HG02642 (cell line): ENCODE results near the gene H2AZ2.
"Not testable (repeated sequence)": the region's sequence is repeated elsewhere in the genome, so short reads cannot be mapped to it uniquely, and the experiment has no call there.

Source experiments
- ATAC-seq: cut with Tn5 transposase; IDR thresholded peaks from one replicate; pipeline ENCODE4 v1.9.1; 2021; ENCODE audit warnings: mild to moderate bottlenecking; ENCODE audit not compliant: unreplicated experiment, poor library complexity

H2AZ2 gene

DNA sequence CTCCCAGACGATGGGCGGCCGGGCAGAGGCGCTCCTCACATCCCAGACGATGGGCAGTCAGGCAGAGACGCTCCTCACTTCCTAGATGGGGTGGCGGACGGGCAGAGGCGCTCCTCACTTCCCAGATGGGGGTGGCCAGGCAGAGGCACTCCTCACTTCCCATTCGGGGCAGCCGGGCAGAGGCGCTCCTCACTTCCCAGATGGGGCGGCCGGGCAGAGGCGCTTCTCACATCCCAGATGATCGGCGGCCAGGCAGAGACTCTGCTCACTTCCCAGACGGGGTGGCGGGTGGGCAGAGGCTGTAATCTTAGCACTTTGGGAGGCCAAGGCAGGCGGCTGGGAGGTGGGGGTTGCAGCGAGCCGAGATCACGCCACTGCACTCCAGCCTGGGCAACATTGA is 24.0 kb upstream of the H2AZ2 start:
- ATAC-seq, result not testable (repeated sequence)

DNA sequence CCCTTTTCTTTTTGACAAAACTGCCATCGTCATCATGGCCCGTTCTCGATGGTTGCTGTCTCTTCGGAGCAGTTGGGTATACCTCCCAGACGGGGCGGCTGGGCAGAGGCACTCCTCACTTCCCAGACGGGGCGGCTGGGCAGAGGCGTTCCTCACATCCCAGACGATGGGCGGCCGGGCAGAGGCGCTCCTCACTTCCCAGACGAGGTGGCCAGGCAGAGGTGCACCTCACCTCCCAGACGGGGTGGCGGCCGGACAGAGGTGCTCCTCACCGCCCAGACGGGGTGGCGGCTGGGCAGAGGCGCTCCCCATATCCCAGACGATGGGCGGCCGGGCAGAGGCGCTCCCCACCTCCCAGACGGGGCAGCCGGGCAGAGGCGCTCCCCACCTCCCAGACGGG is 22.9 kb upstream of the H2AZ2 start:
- not testable (repeated sequence) for ATAC-seq

DNA sequence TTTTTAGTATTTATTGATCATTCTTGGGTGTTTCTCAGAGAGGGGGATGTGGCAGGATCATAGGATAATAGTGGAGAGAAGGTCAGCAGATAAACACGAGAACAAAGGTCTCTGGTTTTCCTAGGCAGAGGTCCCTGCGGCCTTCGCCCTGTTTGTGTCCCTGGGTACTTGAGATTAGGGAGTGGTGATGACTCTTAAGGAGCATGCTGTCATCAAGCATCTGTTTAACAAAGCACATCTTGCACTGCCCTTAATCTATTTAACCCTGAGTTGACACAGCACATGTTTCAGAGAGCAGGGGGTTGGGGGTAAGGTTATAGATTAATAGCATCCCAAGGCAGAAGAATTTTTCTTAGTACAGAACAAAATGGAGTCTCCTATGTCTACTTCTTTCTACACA is 22.4 kb upstream of the H2AZ2 start:
- ATAC-seq, result not testable (repeated sequence)

DNA sequence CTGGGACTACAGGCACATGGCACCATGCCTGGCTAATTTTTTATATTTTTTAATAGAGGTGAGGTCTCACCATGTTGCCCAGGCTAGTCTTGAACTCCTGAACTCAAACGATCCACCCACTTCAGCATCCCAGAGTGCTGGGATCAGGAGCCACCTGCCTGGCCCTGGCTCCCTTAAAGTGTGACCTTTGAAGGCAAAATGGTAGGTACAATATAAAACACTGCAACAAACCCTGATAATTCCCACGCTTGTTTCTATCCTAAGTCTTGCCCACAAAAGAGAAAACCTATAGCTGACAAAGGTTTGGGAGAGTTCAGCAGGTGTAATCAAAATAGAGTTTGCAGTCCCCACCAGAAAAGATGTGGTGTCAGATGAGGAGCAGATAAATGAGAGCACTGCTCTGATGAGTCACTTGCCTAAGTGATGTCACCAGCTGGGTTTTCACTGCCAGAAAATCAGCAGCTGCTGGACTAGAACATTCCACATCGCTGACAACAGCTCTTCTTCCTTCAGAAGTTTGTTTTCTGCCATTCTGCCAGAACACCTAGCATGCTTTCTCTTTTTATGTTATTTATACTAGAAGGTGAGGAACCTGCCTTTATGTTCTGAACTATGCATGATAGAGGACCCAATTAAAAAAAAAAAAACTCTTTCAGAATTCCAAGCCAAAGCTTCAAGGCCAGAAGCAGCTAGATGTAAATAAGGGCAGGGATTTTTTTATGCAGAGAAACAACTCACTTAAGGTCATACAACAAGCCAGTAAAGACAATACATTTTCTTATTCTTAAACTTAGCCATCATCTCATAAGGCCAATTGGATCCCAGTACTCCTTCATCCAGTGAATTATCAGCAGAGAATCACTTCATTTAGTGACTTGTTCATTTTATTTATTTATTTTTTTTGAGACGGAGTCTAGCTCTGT is 19.4 kb upstream of the H2AZ2 start:
- ATAC-seq, result no peak

DNA sequence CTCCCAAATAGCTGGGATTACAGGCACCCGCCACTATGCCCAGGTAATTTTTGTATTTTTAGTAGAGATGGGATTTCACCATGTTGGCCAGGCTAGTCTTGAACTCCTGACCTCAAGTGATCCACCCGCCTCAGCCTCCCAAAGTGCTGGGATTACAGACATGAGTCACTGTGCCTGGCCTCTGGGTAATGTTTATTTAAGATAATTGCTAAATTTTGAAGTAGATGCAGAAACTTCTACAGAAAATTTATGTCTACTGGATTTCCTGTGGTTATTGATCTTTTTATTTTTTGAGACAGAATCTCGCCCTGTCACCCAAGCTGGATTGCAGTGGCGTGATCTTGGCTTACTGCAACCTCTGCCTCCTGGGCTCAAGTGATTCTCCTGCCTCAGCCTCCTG is 14.1 kb upstream of the H2AZ2 start:
- ATAC-seq, result not testable (repeated sequence)

DNA sequence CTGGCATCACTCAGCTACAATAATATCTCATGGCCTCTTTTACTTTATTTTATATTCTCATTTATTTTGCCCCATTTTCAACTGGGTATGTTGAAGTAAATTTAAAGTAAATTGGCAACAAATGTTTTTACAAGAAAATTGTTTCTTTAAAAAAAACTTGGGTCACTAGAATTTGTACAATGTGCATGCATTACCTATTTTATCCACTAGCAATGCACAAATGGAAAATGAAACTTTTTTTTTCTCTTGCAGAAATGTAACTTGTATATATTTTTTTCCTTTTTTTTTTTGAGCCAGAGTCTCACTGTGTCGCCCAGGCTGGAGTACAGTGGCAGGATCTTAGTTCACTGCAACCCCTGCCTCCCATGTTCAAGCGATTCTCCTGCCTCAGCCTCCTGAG is 10.3 kb upstream of the H2AZ2 start:
- no peak for ATAC-seq

DNA sequence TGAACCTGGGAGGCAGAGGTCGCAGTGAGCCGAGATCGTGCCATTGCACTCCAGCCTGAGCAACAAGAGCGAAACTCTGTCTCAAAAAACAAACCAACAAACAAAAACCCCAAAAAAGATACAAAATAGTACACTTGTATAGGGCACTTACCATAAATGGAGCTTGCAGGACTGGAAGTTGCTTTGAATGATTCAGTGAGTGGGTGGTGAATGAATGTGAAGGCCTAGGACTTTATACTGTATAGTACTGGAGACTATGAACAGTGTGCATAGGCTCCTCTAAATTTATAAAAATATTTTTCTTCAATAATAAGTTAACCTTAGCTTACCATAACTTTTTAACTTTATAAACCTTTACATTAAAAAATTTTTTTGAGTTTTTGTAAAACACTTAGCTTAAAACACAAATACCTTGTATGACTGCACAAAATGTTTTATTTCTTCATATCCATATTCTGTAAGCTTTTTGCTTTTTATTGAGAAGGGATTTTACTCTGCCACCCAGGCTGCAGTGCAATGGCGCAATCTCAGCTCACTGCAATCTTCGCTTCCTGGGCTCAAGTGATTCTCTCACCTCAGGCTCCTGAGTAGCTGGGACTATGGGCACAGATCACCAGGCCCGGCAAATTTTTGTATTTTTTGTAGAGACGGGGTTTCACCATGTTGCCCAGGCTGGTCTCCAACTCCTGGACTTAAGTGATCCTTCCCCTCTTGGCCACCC is 6.9 kb upstream of the H2AZ2 start:
- no peak for ATAC-seq

DNA sequence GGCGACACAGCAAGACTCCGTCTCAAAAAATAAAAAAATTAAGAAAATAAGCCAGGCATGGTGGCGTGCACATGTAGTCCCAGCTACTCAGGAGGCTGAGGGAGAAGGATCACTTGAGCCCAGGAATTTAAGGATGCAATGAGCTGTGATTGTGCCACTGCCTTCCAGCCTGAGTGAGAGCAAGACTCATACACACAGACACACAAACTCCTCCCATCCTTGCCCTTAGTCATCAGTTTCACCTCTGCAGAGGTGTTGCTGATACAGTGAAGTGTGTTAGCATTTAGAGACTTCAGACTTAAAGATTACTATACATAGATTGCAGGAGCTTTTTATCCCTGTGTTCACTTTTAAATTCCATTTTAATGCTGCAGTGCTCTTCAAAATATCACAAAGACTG is 5.5 kb upstream of the H2AZ2 start:
- no peak for ATAC-seq

DNA sequence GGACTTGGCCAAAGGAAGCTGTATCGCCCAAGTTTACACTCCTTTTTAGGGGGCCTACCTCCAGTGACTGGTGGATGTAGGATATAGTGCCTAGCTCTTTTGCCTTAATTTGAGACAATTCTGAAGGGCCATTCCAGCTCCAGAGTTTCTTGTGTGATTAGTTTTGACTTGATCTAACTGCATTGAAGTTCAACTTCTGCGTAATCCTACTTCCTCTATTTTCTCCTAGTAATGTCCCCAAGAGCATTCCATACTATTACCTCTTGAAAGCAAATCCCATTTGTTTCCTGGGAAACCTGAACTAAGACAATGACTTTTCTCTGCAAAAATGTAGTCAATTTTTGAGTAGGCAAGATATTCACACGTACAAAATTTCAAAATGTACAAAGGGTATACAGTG is 4.7 kb upstream of the H2AZ2 start:
- ATAC-seq, result no peak

DNA sequence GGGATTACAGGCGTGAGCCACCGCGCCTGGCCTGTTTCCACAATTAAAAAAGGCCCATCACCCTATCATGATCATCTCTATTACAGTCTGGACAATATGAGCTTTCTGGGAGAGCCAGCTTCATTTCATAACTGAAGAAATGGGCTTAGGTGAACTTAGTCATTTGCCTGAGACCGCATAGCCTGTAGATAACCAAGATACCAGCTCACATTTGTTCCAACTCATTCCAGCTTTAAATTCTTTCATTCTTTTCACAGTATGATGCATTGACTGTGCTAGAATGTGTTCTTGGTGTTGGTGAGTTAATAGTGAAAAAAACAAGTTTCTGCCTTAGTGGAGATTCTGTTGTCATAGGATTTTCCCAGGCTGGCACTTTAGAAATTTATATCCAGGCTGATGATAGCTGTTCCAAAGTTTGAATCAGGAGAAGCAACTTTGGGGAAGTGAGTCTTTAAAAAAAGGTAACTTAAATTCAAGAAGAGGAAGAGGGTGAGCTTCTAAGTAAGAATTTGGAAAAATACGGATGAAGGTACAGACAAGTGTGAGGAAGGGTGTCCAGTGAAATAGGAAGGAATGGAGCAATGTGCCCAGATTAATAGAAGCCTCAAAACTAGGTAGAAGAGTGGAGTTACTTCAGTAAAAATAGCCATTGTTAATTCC is 2.1 kb upstream of the H2AZ2 start:
- no peak for ATAC-seq

DNA sequence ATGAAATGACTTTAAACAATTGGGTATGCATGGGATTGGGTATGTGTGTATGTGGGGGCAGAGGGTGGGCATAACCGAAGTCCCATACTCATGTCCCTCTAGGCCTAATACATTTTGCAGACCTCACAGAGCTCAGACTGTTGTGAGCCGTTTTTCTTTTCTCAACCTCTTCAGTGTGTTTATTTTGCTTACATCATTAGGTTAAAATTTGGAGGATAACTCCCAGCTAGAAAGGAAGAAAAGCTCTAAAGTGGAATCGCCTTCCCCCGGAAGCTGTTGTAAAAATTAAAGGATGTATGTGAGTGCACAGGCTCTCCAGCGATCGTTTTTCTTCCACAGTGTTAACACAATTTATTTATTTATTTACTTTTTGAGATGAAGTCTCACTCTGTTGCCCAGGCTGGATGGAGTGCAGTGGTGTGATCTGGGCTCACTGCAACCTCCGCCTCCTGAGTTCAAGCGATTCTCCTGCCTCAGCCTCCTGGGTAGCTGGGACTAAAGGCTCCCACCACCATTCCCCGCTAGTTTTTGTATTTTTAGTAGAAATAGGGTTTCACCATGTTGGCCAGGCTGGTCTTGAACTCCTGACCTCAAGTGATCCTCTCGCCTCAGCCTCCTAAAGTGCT is 1.5 kb upstream of the H2AZ2 start:
- no peak for ATAC-seq

DNA sequence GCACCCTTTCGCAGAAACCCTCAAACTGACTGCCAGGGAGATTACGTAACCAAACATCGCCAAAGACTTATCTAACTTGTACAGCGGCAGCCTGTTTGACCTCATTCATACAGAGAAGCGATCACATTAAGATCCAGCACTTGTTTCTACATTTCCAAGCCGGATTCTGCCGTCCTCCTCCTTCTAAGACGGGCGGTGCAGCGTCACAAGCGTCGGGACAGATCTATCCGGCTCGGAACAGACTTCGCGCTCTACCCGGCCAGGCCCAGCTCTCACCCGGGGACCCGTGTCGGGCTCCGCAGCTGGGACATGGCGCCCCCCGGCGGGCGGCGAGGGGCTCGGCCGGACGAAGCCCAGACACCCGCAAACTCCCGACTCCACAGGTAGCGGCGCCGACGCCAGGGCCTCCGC is 373 bp downstream of the H2AZ2 start:
- peak; percentile 77 for ATAC-seq

DNA sequence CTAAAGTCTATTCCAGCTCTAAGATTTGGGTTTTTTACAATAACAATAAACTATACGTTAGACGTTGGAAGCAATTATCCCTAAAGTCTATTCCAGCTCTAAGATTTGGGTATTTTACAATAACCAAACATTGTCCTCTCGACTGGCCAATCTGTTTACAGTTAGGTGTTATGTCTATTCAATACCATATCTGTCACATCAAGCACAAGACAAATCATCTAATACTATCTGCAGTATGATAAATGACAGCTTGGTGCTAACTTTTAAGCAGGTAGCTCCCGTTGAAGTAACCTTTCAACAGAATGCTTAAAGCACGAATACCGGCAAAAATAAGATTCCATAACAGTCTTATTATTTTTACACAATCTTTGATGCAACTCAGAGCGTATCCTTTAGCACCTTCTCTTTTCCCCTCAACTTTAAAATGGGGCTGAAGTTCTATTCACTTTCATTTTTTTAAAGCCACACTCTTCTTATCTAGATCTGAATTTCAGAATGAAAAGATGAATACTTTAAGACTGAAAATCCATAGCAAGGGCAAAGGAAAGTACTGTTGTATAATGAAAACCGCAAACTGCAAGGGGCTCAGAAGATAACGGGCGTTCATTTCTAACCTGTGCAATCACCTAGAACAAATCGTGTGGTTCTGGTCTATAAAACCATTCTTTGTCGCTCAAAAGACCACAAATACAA is 925 bp downstream of the H2AZ2 start:
- ATAC-seq, result no peak

DNA sequence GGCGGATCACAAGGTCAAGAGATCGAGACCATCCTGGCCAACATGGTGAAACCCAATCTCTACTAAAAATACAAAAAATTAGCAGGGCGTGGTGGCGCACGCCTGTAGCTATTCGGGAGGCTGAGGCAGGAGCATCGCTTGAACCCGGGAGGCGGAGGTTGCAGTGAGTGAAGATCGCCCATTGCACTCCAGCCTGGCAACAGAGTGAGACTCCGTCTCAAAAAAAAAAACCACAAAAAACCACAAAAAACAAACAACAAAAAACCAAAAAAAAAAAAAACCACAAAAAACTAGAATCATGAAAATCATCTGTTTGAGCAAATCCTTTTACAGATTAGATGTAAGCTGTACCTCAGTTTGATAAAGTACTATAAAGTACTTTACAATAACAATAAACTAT is 1.5 kb downstream of the H2AZ2 start:
- ATAC-seq, result not testable (repeated sequence)

DNA sequence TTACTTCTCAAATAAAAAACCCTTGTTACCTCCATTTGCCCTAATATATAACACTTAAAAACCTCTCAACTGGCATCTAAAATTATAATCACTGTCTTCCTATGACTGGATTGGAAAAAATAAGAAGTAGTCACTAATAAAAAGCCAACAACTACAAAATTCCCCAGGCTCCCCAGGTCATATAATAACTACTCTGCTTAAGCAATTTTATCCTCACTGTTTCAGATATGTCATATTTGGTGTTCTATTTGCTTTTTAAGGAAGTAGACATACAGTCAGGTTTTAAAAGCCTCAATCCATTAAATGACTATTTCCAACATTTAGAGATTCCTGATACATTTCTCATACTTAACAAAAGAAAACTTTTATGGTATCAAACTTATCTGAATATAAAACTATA is 2.4 kb downstream of the H2AZ2 start:
- no peak for ATAC-seq

DNA sequence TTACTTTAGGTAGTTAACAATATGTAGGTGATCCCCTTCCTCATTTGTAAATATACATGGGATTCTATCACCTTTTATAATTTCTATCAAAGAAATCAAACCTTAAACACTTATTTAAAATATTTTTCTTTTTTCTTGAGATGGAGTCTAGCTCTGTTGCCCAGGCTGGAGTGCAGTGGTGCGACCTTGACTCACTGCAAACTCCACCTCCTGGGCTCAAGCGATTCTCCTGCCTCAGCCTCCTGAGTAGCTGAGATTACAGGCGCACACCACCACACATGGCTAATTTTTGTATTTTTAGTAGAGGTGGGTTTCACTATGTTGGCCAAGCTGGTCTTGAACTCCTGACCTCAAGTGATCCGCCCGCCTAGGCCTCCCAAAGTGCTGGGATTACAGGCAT is 4.4 kb downstream of the H2AZ2 start:
- not testable (repeated sequence) for ATAC-seq

DNA sequence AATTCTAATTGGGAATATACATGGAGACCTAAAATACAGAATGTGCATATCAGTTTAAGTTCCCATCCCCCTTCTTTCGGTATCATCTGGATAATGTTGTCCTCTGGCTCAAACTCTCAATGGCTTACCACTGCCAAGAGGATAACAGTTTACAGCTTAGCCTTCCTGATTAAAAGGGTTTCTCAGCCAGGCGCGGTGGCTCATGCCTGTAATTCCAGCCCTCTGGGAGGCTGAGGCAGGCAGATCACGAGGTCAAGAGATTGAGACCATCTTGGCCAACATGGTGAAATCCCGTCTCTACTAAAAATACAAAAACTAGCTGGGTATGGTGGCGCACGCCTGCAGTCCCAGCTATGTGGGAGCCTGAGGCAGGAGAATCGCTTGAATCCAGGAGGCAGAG is 5.2 kb downstream of the H2AZ2 start:
- not testable (repeated sequence) for ATAC-seq

DNA sequence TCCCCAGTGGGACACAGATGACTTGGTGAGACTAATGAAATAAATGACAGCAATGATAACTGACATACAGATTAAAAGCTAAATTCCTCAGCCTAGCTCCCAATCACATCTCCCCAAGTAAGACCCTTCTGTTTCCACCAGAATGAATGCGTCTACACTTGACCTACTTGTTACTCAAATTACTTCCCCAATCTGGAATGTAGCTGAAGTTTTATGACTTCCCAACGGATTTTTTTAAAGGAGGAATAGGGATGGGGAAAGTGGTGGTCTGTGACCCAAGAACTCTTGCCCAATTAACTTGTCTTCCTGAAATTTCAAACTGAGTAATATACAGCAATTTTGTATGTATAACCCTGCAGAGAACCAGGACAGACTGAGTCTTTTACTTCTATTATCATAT is 9.1 kb downstream of the H2AZ2 start:
- no peak for ATAC-seq

DNA sequence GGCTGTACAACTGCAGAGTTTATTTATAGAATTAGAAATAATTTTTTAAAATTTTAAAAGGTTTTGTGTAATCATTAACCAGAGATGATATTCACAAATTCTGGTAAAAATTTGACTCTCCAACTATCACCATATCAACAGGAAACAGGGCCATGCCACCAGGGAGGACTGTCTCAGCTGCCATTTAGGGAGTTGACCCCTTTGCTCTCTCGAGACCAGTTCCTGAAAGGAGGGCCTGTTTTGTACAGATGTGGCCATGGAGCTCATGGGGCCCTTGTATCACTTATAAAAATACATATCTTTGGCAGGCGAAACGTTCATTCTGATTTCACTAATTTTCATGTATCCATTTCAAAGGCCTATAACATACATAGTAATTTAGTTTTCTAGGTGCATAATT is 20.3 kb downstream of the H2AZ2 start:
- ATAC-seq, result no peak

DNA sequence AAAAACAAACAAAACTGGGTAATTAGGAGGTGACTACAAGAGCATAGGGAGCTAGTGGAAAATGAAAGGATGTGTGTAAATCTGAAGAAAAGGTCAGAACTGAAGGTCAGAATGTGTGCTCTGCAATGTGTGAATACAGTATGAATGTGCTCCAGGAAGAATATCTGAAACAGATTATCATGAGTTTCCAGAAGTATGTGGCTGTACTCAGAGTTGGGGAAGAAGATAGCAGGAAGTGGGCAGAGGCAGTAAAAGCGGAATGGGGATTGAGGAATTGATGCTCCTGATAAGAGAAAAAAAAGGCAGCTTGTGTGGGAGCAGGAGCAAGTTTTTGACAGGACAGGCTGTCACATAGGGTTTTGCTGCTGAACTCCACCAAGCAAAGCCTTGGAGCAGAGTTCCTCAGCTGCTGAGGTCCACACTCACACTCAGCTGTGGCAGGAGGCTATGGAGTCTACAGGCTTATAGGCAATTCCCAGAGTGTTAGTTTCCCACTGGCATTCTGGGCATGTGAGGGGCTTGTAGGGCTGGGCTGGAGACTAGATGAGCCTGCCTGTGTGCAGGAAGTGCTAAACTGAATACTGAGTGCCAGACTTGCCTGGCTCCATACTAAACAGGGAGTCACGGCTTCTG is 22.9 kb downstream of the H2AZ2 start:
- ATAC-seq, result no peak
